ENCODE measurements around the gene WDR93. TPM values are rescaled to one million over a fixed set of nuclear protein-coding genes. Genes with fewer than 3 reads are reported as not detected.

WDR93 gene
- total RNA-seq, 4 donors from 2014 or later = 0.12 to 0.26 TPM; not detected in 2

DNA sequence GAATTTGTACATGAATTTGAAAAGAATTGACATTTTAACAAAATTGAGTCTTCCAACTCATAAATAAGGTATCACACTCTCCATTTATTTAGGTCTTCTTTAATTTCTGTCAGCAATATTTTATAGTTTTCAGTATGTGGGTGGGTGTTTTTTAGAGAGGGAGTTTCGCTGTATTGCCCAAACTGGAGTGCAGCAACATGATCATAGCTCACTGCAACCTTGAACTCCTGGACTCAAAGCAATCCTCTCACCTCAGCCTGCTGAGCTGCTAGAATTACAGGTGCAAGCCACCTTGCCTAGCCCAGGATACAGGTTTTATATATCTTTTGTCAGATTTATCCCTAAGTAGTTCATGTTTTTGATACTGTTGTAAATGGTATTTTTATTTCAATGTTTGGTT, 4.6 kb downstream of the WDR93 start:
- TF ChIP-seq, protein P1, sequence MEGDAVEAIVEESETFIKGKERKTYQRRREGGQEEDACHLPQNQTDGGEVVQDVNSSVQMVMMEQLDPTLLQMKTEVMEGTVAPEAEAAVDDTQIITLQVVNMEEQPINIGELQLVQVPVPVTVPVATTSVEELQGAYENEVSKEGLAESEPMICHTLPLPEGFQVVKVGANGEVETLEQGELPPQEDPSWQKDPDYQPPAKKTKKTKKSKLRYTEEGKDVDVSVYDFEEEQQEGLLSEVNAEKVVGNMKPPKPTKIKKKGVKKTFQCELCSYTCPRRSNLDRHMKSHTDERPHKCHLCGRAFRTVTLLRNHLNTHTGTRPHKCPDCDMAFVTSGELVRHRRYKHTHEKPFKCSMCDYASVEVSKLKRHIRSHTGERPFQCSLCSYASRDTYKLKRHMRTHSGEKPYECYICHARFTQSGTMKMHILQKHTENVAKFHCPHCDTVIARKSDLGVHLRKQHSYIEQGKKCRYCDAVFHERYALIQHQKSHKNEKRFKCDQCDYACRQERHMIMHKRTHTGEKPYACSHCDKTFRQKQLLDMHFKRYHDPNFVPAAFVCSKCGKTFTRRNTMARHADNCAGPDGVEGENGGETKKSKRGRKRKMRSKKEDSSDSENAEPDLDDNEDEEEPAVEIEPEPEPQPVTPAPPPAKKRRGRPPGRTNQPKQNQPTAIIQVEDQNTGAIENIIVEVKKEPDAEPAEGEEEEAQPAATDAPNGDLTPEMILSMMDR (IDR thresholded peaks at IDR 0.05) = no peak
- no peak for TF ChIP-seq POLR2A (IDR thresholded peaks at IDR 0.05)
- WGBS, 2 donors = 92% methylated on average over 1 of the region's 1 CpG
- H3K4me3 ChIP-seq (ENCODE audit: low read depth, poor library complexity, severe bottlenecking) = no peak overlapping the region
- intact Hi-C loops (cut with DNase I; ENCODE audit: low total_unique reads) = no loop called here
- no peak for DNase-seq (ENCODE audit: low spot score in 2 of 2)

DNA sequence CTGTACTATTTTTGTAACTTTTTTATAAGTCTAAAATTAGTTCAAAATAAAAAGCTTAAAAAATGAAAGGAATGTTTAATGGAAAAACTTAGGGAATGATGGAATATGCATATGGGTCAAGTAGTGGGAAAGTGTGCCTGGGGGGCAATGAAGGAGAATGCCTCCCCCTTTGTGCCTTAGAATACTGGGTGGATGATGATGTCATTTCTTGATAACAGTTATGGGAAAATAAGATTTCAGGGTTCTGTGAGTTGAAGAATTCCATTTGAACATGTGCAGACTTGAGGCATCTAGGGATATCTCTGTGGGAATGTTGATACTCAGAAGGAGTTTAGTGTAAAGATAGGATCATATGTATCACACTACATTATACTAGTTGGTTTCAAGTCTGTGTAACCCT, 13.8 kb downstream of the WDR93 start:
- intact Hi-C loops (cut with DNase I; ENCODE audit: low total_unique reads) = no loop called here
- TF ChIP-seq, protein P1 (IDR thresholded peaks at IDR 0.05) = no peak
- no peak for TF ChIP-seq POLR2A (IDR thresholded peaks at IDR 0.05)
- no peak for DNase-seq (ENCODE audit: low spot score in 2 of 2)
- no peak overlapping the region for H3K4me3 ChIP-seq (ENCODE audit: low read depth, poor library complexity, severe bottlenecking)

GRCh38 chr15:89707577-89707976, 17.0 kb downstream of the WDR93 start:
- intact Hi-C loops (cut with DNase I; ENCODE audit: low total_unique reads) = no loop called here
- WGBS, 2 donors = 52 to 58% methylated on average over 1 of the region's 1 CpG
- no peak for TF ChIP-seq POLR2A (IDR thresholded peaks at IDR 0.05)
- TF ChIP-seq, protein P1 (IDR thresholded peaks at IDR 0.05) = no peak
- no peak overlapping the region for H3K4me3 ChIP-seq (ENCODE audit: low read depth, poor library complexity, severe bottlenecking)
- no peak for DNase-seq (ENCODE audit: low spot score in 2 of 2)

GRCh38 chr15:89714775-89715174, 24.2 kb downstream of the WDR93 start:
- intact Hi-C loops (cut with DNase I; ENCODE audit: low total_unique reads) = no loop called here
- 79 to 90% methylated on average over 2 of the region's 2 CpGs for WGBS, 2 donors
- no peak for DNase-seq (ENCODE audit: low spot score in 2 of 2)
- no peak for TF ChIP-seq POLR2A (IDR thresholded peaks at IDR 0.05)
- TF ChIP-seq, protein P1 (IDR thresholded peaks at IDR 0.05) = no peak
- H3K4me3 ChIP-seq (ENCODE audit: low read depth, poor library complexity, severe bottlenecking) = no peak overlapping the region

GRCh38 chr15:89723031-89723430, 32.4 kb downstream of the WDR93 start:
- intact Hi-C loops (cut with DNase I; ENCODE audit: low total_unique reads) = no loop called here

DNA sequence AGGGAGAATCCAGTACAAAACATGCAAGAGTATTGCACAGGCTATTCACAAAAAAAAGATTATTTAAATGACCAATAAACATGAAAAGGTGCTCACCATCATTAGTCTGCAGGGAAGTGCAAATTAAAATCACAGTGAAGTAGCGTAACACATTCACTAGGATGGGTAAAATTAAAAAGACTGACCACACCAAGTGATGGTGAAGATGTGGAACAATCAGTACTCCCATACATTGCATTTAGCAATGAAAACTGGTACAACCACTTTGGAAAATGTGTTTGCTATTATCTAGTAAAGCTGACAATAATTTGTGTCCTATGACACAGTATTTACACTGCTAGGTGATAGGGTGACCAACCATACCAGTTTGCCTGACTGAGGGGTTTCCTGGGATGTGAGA, 34.0 kb downstream of the WDR93 start:
- TF ChIP-seq, protein P1 (IDR thresholded peaks at IDR 0.05) = no peak
- TF ChIP-seq POLR2A (IDR thresholded peaks at IDR 0.05) = no peak
- DNase-seq (ENCODE audit: low spot score in 2 of 2) = no peak
- H3K4me3 ChIP-seq (ENCODE audit: low read depth, poor library complexity, severe bottlenecking) = no peak overlapping the region
- 94% methylated on average over 1 of the region's 1 CpG for WGBS, 2 donors
- intact Hi-C loops (cut with DNase I; ENCODE audit: low total_unique reads) = no loop called here

More at GRCh38 chr15:89723031-89723430, 32.4 kb downstream of the WDR93 start:
- TF ChIP-seq, protein P1 (IDR thresholded peaks at IDR 0.05) = no peak
- no peak for TF ChIP-seq POLR2A (IDR thresholded peaks at IDR 0.05)
- 92 to 95% methylated on average over 3 of the region's 3 CpGs for WGBS, 2 donors
- H3K4me3 ChIP-seq (ENCODE audit: low read depth, poor library complexity, severe bottlenecking) = no peak overlapping the region
- DNase-seq (ENCODE audit: low spot score in 2 of 2) = no peak
